HG03378 (cell line): ENCODE data around the gene TSC22D4.

Experiments used
- ATAC-seq: cut with Tn5 transposase; IDR thresholded peaks from one replicate; pipeline ENCODE4 v1.9.1; 2021; ENCODE audit warnings: mild to moderate bottlenecking, moderate library complexity; ENCODE audit not compliant: unreplicated experiment

TSC22D4 gene

DNA sequence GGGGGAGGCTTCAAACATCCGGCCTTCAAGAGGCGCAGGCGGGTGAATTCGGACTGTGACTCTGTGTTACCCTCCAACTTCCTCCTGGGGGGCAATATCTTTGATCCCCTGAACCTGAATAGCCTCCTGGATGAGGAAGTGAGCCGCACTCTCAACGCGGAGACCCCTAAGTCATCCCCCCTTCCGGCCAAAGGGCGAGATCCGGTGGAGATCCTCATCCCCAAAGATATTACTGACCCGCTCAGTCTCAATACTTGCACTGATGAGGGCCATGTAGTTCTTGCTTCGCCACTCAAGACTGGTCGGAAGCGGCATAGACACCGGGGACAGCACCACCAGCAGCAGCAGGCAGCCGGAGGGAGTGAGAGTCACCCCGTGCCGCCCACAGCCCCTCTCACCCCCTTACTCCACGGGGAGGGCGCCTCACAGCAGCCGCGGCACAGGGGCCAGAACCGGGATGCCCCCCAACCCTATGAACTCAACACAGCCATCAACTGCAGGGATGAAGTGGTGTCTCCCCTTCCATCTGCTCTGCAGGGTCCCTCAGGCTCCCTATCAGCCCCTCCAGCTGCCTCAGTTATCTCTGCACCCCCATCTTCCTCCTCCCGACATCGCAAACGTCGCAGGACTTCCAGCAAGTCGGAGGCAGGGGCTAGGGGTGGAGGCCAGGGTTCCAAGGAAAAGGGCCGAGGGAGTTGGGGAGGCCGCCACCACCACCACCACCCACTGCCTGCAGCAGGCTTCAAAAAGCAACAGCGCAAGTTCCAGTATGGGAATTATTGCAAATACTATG lies 48.3 kb downstream of the TSC22D4 start:
- no peak for ATAC-seq

DNA sequence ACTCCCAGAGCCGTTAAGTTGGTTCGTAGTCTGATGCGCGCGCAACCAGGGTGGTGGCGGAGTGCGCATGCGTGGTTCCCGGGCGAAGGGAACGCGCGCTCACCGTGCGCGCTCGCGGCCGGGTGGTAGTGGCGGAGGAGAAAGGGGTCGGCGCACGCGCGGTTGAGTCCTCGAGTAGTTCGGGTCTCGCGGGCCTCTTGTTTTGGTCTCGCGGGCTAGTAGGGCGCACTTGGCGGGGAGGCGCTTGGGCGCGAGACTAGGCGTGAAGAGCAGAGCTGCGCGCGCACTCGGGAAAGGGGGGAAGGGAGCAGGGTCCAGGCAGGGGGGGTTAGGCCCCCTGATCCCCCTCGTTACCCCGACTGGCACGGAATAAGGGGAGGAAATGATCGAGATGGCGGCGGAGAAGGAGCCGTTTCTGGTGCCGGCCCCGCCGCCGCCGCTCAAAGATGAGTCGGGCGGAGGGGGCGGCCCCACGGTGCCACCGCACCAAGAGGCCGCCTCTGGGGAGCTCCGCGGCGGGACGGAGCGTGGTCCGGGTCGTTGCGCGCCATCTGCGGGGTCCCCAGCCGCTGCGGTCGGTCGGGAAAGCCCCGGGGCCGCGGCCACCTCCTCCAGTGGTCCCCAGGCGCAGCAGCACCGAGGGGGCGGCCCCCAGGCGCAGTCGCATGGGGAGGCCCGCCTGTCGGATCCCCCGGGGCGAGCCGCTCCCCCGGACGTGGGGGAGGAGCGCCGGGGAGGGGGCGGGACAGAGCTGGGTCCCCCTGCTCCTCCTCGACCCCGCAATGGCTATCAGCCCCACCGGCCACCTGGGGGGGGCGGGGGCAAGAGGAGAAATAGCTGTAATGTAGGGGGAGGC lies 49.1 kb downstream of the TSC22D4 start, which contains the start of gene MEPCE:
Gene MEPCE (plus strand): TSS at position 195 of the 856 bp plus-strand sequence. CDS start 188 bp downstream, at position 383.
- ATAC-seq: peak; percentile 21

DNA sequence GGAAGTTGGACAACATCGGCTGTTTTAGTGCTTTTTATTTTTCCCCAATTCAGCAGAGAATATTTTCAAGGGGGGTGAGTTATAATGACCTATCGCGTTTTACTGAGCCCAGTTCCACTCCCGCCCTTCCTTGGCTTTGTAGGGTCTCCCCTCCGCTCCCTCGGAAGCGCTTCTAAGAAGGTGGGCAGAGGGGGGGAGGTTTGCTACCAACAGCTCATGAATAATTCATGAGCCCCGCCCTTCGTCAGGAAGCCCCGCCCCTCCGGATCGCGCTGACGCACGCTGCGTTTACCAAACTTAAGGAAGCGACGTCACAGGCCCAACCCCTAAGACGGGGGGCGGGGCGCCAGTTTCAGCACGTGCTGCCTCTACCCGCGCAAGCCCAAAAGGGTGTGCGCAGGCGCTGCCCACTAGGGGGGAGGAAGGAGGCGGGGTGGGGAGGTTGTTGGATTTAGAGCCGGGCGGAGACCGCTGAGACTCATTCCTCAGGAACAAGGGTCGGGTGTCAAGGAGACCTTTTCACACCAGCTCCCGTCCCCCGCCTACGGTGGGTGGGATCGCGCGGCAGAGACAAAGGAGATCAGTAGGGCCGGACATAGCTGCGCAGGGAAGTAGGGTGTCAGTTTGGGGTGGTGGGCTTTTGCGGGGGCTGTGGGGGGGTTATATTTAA lies 49.9 kb downstream of the TSC22D4 start:
- ATAC-seq: peak; percentile 37

DNA sequence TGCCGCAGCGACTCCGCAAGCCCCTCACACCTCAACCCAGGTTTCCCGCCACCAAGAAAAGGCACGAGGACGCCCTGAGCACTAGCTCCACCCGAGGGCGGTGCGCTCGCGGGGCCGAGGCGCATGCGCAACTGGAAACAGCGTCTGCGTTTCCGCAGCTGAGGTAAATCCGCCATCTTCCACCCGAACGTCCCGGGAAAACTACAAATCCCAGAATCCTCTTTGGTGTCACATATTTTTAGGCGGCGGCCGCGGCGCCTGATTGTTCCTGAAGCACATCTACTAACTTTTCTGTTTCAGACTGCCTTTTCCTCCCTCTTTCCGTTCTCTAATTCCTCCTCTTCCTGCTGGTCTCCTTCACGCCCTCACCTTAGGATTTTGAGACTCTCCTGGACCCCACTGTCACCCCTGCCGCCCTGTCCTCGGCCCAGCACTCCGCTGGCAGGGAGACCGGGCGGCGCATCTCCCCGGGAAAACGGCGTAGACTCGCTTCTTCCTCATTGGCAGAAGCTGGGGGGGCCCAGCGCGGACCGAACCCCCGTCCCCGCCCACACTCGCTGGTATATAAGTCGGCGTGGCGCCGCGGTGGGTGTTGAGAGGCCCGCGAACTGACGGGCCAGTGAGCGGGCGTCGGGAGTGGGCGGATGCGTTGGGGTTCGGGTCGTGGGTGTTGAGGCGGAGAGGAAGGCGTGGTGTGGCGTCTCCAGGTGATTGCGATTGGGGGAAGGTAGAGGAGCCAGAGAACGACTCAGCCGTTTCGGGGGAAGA lies 50.6 kb downstream of the TSC22D4 start, which contains the start of gene ZCWPW1:
Gene ZCWPW1 (minus strand): TSS at position 505 of the 768 bp plus-strand sequence. CDS start 8,054 bp downstream, outside the sequence.
- ATAC-seq: peak; percentile 36

DNA sequence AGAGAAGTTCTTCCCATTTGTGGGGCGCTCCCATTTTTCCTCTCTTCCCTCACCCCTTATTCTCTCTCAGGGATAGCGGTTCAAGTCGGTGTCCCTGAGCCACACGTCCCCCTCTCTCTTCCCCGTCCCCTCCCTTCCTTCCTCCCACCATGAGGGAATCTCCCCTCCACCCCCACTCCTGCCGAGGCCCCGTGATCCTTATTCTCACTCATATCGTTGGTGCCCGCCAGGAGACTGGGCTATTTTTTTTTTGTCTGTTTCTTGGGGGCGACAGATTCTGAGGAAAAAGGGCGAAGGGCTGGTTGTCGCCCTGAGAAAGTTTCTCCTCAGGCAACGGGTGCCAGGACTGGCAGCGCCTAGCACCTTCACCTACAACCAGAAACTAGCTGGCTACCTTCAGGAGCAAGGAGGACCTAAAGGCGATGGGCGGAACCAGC lies 51.2 kb downstream of the TSC22D4 start:
- no peak for ATAC-seq

DNA sequence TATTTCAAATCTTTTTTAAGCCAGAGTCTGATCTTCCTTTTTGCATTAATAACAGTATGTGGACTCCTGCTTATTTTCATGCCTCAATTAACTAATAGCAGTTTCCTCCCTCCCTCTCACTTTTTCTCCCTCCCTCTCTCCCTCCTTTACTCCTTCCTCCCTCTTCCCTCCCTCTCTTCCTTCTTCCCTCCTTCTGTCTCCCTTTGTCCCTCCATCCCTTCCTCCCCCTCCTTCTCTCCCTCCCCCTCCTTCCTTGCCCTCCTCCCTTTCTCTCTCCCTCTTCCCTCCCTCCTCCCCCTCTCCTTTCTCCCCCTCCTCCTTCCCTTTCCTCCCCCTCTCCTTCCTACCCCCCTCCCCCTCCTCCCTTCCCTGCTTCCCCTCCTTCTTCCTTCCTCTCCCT lies 52.5 kb downstream of the TSC22D4 start:
- ATAC-seq: no peak

DNA sequence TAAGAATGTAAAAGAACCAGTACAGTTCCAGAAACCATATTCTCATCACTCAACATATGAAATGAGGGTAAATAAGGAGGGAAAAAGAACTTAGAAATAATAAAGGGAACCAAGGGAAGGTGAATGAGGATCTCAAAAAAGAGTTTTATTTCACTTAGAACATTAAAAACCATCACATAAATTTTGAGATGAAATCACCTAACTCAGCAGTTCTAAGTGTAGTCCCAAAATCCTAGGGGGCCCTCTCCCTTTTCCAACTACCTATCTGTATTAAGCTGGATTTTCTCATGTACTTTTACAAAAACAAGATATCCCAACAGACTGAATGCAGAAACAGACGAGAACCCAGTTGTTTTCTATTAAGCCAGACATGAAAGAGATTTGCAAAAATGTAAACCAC lies 53.7 kb downstream of the TSC22D4 start:
- ATAC-seq: no peak

DNA sequence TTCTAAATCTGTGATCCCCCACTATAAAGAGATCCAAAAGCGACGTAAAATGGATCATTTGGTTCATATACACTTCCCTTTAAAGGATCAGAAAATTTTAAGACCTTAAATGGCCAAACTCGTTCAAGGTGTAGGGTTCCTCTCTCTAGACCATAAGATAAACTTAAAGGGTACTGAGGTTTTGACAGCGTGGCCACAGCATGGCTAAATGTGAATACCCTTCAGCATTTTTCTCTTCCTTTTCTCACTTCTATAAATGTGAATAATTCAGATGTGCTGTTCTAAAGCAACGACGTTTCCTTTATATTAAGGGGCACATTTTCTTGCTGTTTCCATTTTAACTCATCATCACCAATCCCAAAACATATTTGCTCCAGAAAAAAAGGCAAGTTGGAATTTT lies 55.7 kb downstream of the TSC22D4 start:
- no peak for ATAC-seq

DNA sequence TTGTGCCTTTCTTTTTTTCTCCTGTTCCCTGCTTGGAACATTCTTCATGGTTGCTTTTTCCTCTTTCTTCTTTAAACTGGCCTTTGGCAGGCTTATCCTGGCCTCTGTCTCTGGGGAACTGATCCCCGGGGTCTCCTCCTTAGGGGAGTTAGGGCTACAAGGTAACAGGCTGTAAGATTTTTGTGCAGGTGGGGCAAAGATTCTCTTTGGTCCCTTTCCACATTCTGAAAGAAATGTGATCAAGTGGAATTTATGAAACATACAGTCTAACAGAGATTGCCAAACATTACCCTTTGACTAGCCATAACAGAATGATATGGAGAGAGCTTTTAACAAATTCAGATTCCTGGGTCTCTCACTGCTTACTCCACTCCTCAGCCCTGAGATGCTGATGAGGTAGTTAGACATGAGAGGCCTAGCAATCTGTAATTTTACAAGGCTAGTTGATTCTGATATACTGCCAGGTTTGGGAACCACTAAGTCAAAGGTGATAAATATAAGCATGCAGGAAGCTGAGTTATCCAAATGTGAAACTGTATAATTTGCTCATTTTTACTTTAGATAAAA lies 59.3 kb downstream of the TSC22D4 start:
- no peak for ATAC-seq

DNA sequence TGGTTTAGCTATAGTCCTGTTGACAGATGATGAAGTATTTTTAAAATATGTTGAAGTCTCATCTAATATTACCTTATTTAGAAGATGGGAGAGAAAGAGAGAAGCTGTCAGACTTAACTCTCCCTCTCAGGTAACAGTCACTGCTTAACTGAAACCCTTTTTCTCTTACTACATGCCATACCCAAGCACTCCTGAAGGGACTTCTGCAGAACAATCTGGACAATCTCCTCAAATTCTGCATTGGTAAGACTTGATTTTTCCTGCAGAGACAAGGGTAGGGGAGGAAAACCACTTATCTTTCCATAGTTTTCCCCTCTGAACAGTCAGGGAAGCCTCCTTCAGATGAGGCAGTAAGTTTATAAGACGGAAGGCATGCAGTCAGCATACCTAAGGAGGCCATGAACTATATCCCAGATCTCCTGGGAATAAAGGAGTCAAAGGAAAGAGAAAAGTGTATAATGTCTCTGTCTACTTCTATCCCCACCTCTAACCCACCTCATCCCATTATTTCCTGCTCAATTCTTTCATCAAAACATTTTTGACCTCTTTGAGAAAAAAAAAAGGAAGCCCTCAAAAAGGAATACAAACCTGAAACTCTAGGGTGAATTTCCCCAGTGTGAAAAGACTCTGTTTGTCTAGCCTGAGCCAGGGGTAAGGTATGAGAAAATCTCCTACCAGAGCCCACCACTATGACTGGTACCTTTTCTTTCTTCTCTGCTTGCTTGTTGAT lies 59.9 kb downstream of the TSC22D4 start:
- ATAC-seq: no peak
